Measurements from ENCODE around the gene LIFR. TPM values are rescaled to one million over a fixed set of nuclear protein-coding genes. Genes with fewer than 3 reads are reported as not detected.

LIFR gene
- total RNA-seq, 4 donors from 2014 or later = 61.8 to 105 (median 78.0) TPM

DNA sequence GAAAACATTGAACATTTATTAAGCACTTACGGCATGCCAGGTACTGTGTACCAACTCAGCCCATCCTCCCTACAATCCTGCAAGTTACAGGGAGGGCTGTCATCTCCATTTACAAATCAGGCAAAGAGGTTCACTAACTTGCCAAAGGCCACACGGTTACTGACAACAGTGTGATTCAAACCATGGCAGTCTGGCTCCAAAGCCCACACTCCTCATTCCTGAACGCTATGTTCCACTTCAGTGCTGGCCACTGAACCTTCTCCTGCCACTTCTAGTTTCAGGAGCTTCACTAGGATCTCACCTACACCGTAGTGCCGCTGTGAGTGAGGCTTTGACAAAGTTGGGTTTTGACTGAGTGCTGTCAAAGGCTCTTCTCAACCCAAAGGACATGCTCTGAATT, 7.2 kb upstream of the LIFR start:
- no peak for ATAC-seq

GRCh38 chr5:38562444-38563210, 6.2 kb upstream of the LIFR start:
- H3K9me3 ChIP-seq = no peaks in the 10 kb centered on the region
- WGBS, 2 donors (ENCODE audit: low coverage in 1 of 2) = 71 to 88% methylated on average over 4 to 5 of the region's 5 CpGs
- no peak overlapping the region for H3K27ac ChIP-seq
- ATAC-seq = no peak
- no peaks in the 10 kb centered on the region for H3K36me3 ChIP-seq
- TF ChIP-seq POLR2AphosphoS5 (IDR thresholded peaks at IDR 0.05) (no peak), CTCF (IDR thresholded peaks at IDR 0.05) (no peak), EP300 (IDR thresholded peaks at IDR 0.05) (no peak), POLR2A (IDR thresholded peaks at IDR 0.05) (no peak)
- peaks cover 0 to 8% (median 3%) of the 10 kb centered on the region in 3 donors for H3K4me1 ChIP-seq
- H3K4me3 ChIP-seq = no peak overlapping the region
- H3K27me3 ChIP-seq = no peaks in the 10 kb centered on the region

More for the DNA sequence above, 7.2 kb upstream of the LIFR start:
- TF ChIP-seq CTCF (IDR thresholded peaks at IDR 0.05) (no peak), EP300 (IDR thresholded peaks at IDR 0.05) (no peak), POLR2AphosphoS5 (IDR thresholded peaks at IDR 0.05) (no peak), POLR2A (IDR thresholded peaks at IDR 0.05) (no peak)
- no peak overlapping the region for H3K4me3 ChIP-seq
- 80 to 95% methylated on average over 3 to 5 of the region's 5 CpGs for WGBS, 2 donors (ENCODE audit: low coverage in 1 of 2)
- no peaks in the 10 kb centered on the region for H3K9me3 ChIP-seq
- H3K4me1 ChIP-seq = no peaks in the 10 kb centered on the region
- H3K27me3 ChIP-seq = no peaks in the 10 kb centered on the region
- H3K27ac ChIP-seq = no peak overlapping the region
- no peaks in the 10 kb centered on the region for H3K36me3 ChIP-seq

- H3K4me1 ChIP-seq = peaks cover 0 to 19% (median 4%) of the 10 kb centered on the region in 3 donors
- no peaks in the 10 kb centered on the region for H3K36me3 ChIP-seq
- 80 to 88% methylated on average over 3 of the region's 3 CpGs for WGBS, 2 donors (ENCODE audit: low coverage in 1 of 2)
- no peaks in the 10 kb centered on the region for H3K27me3 ChIP-seq
- no peak overlapping the region for H3K27ac ChIP-seq
- no peak for TF ChIP-seq EP300 (IDR thresholded peaks at IDR 0.05)
- TF ChIP-seq POLR2AphosphoS5 (IDR thresholded peaks at IDR 0.05) = no peak
- no peak for TF ChIP-seq POLR2A (IDR thresholded peaks at IDR 0.05)
- no peak for TF ChIP-seq CTCF (IDR thresholded peaks at IDR 0.05)
- ATAC-seq = no peak
- no peak overlapping the region for H3K4me3 ChIP-seq
- H3K9me3 ChIP-seq = no peaks in the 10 kb centered on the region
Observed at GRCh38 chr5:38559428-38559827, 3.0 kb upstream of the LIFR start.

DNA sequence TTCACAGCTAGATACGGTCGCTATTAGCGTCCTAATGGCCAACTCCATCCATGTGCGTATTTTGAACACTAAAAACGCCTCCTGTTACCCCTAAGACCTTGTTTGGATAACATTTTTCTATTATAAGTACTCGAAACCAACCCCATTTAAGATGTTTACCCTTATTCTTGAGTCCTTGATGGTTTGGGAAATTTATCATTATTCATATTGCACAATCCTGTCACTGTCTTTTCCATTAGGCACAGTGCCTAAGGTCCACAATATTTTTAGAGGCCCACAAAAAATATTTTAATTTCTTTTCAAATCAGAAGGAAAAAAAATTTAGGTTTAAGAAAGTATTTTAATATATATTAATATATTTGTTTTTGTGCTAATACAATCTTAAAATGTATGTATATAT, 1.3 kb upstream of the LIFR start:
- Histone ChIP-seq H3K36me3 (no peaks in the 10 kb centered on the region), H3K4me1 (peaks cover 0 to 34% (median 4%) of the 10 kb centered on the region in 3 donors), H3K27ac (peak overlapping the region; percentile 96 to 99 (median 97)), H3K27me3 (no peaks in the 10 kb centered on the region), H3K4me3 (peak overlapping the region; percentile 71 to 76), H3K9me3 (no peaks in the 10 kb centered on the region)
- TF ChIP-seq CTCF (IDR thresholded peaks at IDR 0.05) (no peak), EP300 (IDR thresholded peaks at IDR 0.05) (no peak), POLR2AphosphoS5 (IDR thresholded peaks at IDR 0.05) (no peak), POLR2A (IDR thresholded peaks at IDR 0.05) (no peak)
- no peak for ATAC-seq
- 41 to 74% methylated on average over 6 of the region's 6 CpGs for WGBS, 2 donors (ENCODE audit: low coverage in 1 of 2)

- peak; percentile 2 for ATAC-seq
- Histone ChIP-seq H3K27me3 (no peaks in the 10 kb centered on the region), H3K9me3 (no peaks in the 10 kb centered on the region), H3K27ac (peak overlapping the region; percentile 96 to 99 (median 97)), H3K36me3 (no peaks in the 10 kb centered on the region), H3K4me1 (peaks cover 0 to 38% (median 4%) of the 10 kb centered on the region in 3 donors), H3K4me3 (peak overlapping the region; percentile 71 to 76)
- WGBS, 2 donors (ENCODE audit: low coverage in 1 of 2) = 0% methylated on average over 11 to 12 of the region's 14 CpGs
- TF ChIP-seq POLR2AphosphoS5 (IDR thresholded peaks at IDR 0.05) (no peak), POLR2A (IDR thresholded peaks at IDR 0.05) (no peak), EP300 (IDR thresholded peaks at IDR 0.05) (no peak), CTCF (IDR thresholded peaks at IDR 0.05) (no peak)
Observed at GRCh38 chr5:38557308-38557710, 863 bp upstream of the LIFR start.
